ENCODE measurements around the gene KRTAP10-10. TPM values are rescaled to one million over a fixed set of nuclear protein-coding genes. Genes with fewer than 3 reads are reported as not detected.

Gene KRTAP10-10
- polyA plus RNA-seq, 1 donor (not counting 4 experiments of a cell fraction or from before 2014, with no cell fraction given): not detected

DNA sequence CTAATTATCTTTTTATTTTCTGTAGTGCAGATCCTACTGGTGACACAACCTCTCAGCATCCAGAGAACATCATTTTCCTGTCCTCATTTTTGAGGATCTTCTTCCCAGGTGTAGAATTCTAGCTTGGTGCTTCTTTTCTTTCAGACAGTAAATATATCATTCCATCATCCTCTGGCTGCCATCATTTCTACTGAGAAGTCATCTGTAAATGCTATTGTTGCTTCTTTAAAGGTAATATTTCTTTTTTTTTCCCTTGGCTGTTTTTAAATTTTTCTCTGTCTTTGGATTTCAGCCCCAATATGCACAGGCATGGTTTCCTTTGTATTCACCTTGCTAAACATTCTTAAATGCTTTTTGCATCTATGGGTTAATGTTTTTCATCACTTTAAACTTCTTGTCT lies 13.6 kb upstream of the KRTAP10-10 start:
- no peaks in the 10 kb centered on the region for H3K27me3 ChIP-seq (ENCODE audit: control insufficient read depth, extremely low read depth, insufficient read depth, low read length)
- no peak overlapping the region for H3K4me3 ChIP-seq (ENCODE audit: control insufficient read depth in 2 of 3, extremely low read depth in 1 of 3, insufficient read depth in 2 of 3, low read depth in 1 of 3, low read length in 3 of 3)
- FAIRE-seq: no peak
- no peak overlapping the region for H3K4me2 ChIP-seq (ENCODE audit: control insufficient read depth, extremely low read depth, insufficient read depth, low read depth, low read length)
- no peaks in the 10 kb centered on the region for H4K20me1 ChIP-seq (ENCODE audit: control insufficient read depth, extremely low read depth, insufficient read depth, low read length)
- H3K27ac ChIP-seq (ENCODE audit: control insufficient read depth, insufficient read depth, low read length): no peak overlapping the region
- no peaks in the 10 kb centered on the region for H3K9me1 ChIP-seq (ENCODE audit: control insufficient read depth, extremely low read depth, insufficient read depth, low read length)
- no peak for DNase-seq (ENCODE audit: low read depth, low spot score)
- H3K36me3 ChIP-seq (ENCODE audit: control insufficient read depth in 2 of 2, extremely low read depth in 1 of 2, insufficient read depth in 2 of 2, low read length in 2 of 2): no peaks in the 10 kb centered on the region
- TF ChIP-seq, protein P1, sequence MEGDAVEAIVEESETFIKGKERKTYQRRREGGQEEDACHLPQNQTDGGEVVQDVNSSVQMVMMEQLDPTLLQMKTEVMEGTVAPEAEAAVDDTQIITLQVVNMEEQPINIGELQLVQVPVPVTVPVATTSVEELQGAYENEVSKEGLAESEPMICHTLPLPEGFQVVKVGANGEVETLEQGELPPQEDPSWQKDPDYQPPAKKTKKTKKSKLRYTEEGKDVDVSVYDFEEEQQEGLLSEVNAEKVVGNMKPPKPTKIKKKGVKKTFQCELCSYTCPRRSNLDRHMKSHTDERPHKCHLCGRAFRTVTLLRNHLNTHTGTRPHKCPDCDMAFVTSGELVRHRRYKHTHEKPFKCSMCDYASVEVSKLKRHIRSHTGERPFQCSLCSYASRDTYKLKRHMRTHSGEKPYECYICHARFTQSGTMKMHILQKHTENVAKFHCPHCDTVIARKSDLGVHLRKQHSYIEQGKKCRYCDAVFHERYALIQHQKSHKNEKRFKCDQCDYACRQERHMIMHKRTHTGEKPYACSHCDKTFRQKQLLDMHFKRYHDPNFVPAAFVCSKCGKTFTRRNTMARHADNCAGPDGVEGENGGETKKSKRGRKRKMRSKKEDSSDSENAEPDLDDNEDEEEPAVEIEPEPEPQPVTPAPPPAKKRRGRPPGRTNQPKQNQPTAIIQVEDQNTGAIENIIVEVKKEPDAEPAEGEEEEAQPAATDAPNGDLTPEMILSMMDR (optimal IDR thresholded peaks at IDR 0.05 in 1 of 3, IDR thresholded peaks at IDR 0.05 in 1 of 3, conservative IDR thresholded peaks at IDR 0.05 in 1 of 3; ENCODE audit: extremely low read depth in 1 of 3, insufficient read depth in 2 of 3, low read length in 3 of 3): no peak
- no peak for TF ChIP-seq EZH2 (IDR thresholded peaks at IDR 0.05; ENCODE audit: low read length)
- no peaks in the 10 kb centered on the region for H3K79me2 ChIP-seq (ENCODE audit: control insufficient read depth, insufficient read depth, low read length)
- H3K9ac ChIP-seq (ENCODE audit: control insufficient read depth, extremely low read depth, insufficient read depth, low read length): no peak overlapping the region
- no peak overlapping the region for H2AFZ ChIP-seq (ENCODE audit: control insufficient read depth, low read length)
- dilution Hi-C loops (cut with MboI; ENCODE audit: extremely low pct_ligation_motif_present, low sequenced_read_pairs): no loop called here
- H3K9me3 ChIP-seq (ENCODE audit: control insufficient read depth, low read depth, low read length): peaks cover 13% of the 10 kb centered on the region
- H3K4me1 ChIP-seq (ENCODE audit: control insufficient read depth, extremely low read depth, insufficient read depth, low read length): no peaks in the 10 kb centered on the region

DNA sequence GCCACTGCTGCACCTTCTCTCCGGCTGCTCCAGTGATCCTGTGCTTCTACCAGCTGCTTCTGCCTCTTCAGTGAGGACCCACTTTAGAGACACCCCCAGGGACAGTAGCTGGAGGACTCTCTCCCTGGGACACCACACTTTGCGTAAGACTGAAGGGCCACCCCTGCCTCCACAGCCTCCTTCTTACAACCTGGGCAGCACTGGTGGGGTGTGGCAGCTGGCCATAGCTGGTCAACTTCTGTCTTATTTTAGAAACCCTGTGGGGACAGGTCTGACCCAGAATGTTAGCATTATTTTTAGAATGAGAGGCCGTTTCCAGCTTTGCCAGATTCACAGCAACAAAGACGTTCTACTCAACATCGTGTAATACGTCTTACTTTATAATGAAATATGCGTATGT lies 11.4 kb upstream of the KRTAP10-10 start:
- H3K27ac ChIP-seq (ENCODE audit: control insufficient read depth, insufficient read depth, low read length): no peak overlapping the region
- H3K79me2 ChIP-seq (ENCODE audit: control insufficient read depth, insufficient read depth, low read length): no peaks in the 10 kb centered on the region
- no peaks in the 10 kb centered on the region for H3K9me1 ChIP-seq (ENCODE audit: control insufficient read depth, extremely low read depth, insufficient read depth, low read length)
- no peaks in the 10 kb centered on the region for H3K36me3 ChIP-seq (ENCODE audit: control insufficient read depth in 2 of 2, extremely low read depth in 1 of 2, insufficient read depth in 2 of 2, low read length in 2 of 2)
- H4K20me1 ChIP-seq (ENCODE audit: control insufficient read depth, extremely low read depth, insufficient read depth, low read length): no peaks in the 10 kb centered on the region
- DNase-seq (ENCODE audit: low read depth, low spot score): no peak
- TF ChIP-seq, protein P1 (optimal IDR thresholded peaks at IDR 0.05 in 1 of 3, IDR thresholded peaks at IDR 0.05 in 1 of 3, conservative IDR thresholded peaks at IDR 0.05 in 1 of 3; ENCODE audit: extremely low read depth in 1 of 3, insufficient read depth in 2 of 3, low read length in 3 of 3): no peak
- no peak for TF ChIP-seq EZH2 (IDR thresholded peaks at IDR 0.05; ENCODE audit: low read length)
- no peaks in the 10 kb centered on the region for H3K4me1 ChIP-seq (ENCODE audit: control insufficient read depth, extremely low read depth, insufficient read depth, low read length)
- peaks cover 14% of the 10 kb centered on the region for H3K9me3 ChIP-seq (ENCODE audit: control insufficient read depth, low read depth, low read length)
- FAIRE-seq: no peak
- no peaks in the 10 kb centered on the region for H3K27me3 ChIP-seq (ENCODE audit: control insufficient read depth, extremely low read depth, insufficient read depth, low read length)
- no peak overlapping the region for H3K9ac ChIP-seq (ENCODE audit: control insufficient read depth, extremely low read depth, insufficient read depth, low read length)
- dilution Hi-C loops (cut with MboI; ENCODE audit: extremely low pct_ligation_motif_present, low sequenced_read_pairs): no loop called here
- H3K4me2 ChIP-seq (ENCODE audit: control insufficient read depth, extremely low read depth, insufficient read depth, low read depth, low read length): no peak overlapping the region
- H3K4me3 ChIP-seq (ENCODE audit: control insufficient read depth in 2 of 3, extremely low read depth in 1 of 3, insufficient read depth in 2 of 3, low read depth in 1 of 3, low read length in 3 of 3): no peak overlapping the region
- H2AFZ ChIP-seq (ENCODE audit: control insufficient read depth, low read length): no peak overlapping the region

Measured in keratinocyte (primary cell).